ENCODE results near the gene MYRF. TPM values are rescaled to one million over a fixed set of nuclear protein-coding genes. Genes with fewer than 3 reads are reported as not detected.

Gene MYRF
- total and polyA plus RNA-seq, 2 donors (not counting 3 experiments of a cell fraction or from before 2014, with no cell fraction given): 0.82 to 0.98 TPM

- Histone ChIP-seq H3K27ac (ENCODE audit: insufficient read depth, low read depth, low read length) (no peak overlapping the region), H3K36me3 (ENCODE audit: control insufficient read depth in 2 of 2, extremely low read depth in 1 of 2, insufficient read depth in 2 of 2, low read length in 2 of 2) (no peaks in the 10 kb centered on the region), H3K4me3 (replicated peaks in 1 of 3; ENCODE audit: insufficient read depth in 1 of 3, low read depth in 1 of 3, low read length in 3 of 3) (no peak overlapping the region), H3K27me3 (ENCODE audit: control insufficient read depth in 2 of 2, insufficient read depth in 2 of 2, low read length in 2 of 2) (no peaks in the 10 kb centered on the region), H2AFZ (ENCODE audit: low read depth, low read length) (no peak overlapping the region), H3K4me1 (ENCODE audit: control insufficient read depth, extremely low read depth, insufficient read depth, low read length) (peaks cover 7% of the 10 kb centered on the region), H3K4me2 (ENCODE audit: insufficient read depth, low read length) (no peak overlapping the region), H3K9ac (replicated peaks; ENCODE audit: extremely low read depth, insufficient read depth, low read length) (no peak overlapping the region), H3K79me2 (ENCODE audit: control insufficient read depth, insufficient read depth, low read length) (no peaks in the 10 kb centered on the region), H3K9me1 (replicated peaks; ENCODE audit: control insufficient read depth, extremely low read depth, insufficient read depth, low read length) (no peaks in the 10 kb centered on the region), H3K9me3 (replicated peaks; ENCODE audit: control insufficient read depth, insufficient read depth, low read length) (no peaks in the 10 kb centered on the region), H4K20me1 (replicated peaks; ENCODE audit: control insufficient read depth, extremely low read depth, insufficient read depth, low read length) (no peaks in the 10 kb centered on the region)
- no TSS peak for BruUV-seq (replicated peaks)
- POLR2A ChIA-PET: no interaction called here
- FAIRE-seq: no peak
- DNase-seq (ENCODE audit: low read depth, low spot score): no peak
- dilution Hi-C loops (cut with MboI; ENCODE audit: extremely low pct_ligation_motif_present, low sequenced_read_pairs) (no loop called here), intact Hi-C loops (cut with micrococcal nuclease) (no loop called here)
- TF ChIP-seq POLR2AphosphoS5 (IDR thresholded peaks at IDR 0.05; ENCODE audit: insufficient read depth, low read depth, low read length): no peak
- no peak for TF ChIP-seq JUN (IDR thresholded peaks at IDR 0.05; ENCODE audit: borderline replicate concordance, insufficient read depth, insufficient read length, low read depth)
- no peak for TF ChIP-seq EZH2 (IDR thresholded peaks at IDR 0.05; ENCODE audit: borderline replicate concordance, low read depth, low read length, severe bottlenecking)
- TF ChIP-seq MYC (IDR thresholded peaks at IDR 0.05; ENCODE audit: low read depth, low read length): no peak
- no peak for TF ChIP-seq MAX (IDR thresholded peaks at IDR 0.05; ENCODE audit: insufficient read depth, insufficient read length)
- TF ChIP-seq POLR2A (IDR thresholded peaks at IDR 0.05; ENCODE audit: low read depth, low read length): no peak
- TF ChIP-seq GATA2 (IDR thresholded peaks at IDR 0.05; ENCODE audit: insufficient read depth, insufficient read length, low read depth, low read length): no peak
- no peak for TF ChIP-seq FOS (IDR thresholded peaks at IDR 0.05; ENCODE audit: borderline replicate concordance, insufficient read depth, low read length)
- TF ChIP-seq CTCF (IDR thresholded peaks at IDR 0.05; ENCODE audit: extremely low read depth in 1 of 2, insufficient read depth in 1 of 2, low read depth in 1 of 2, low read length in 2 of 2): no peak
- CTCF ChIA-PET: interaction anchor here (0.6 to 5.4 kb wide), 3 partner anchors 24 to 357 kb away, joined by 4 to 91 read pairs (median 28); no protein-coding TSS in a partner anchor
These were observed 1.1 kb upstream of the MYRF start for GRCh38 chr11:61751384-61751783.
